HAP-1 (cell line): Measurements from ENCODE around the gene BLVRA.
"Not testable (repeated sequence)": the region's sequence is repeated elsewhere in the genome, so short reads cannot be mapped to it uniquely, and the experiment has no call there.

Experiments used
- DNase-seq, 2 experiments: peaks; one replicate each; pipeline ENCODE4 v3.0.0-alpha.2; 2016 to 2020; ENCODE audit warnings: low spot score in 2 of 2
- H3K27me3 ChIP-seq: fragments of 250-450 bp; sonication (Bioruptor Pico); 2 replicates; pipeline ENCODE4 v1.5.1; 2020; ENCODE audit warnings: low read depth, mild to moderate bottlenecking, moderate library complexity
- H3K36me3 ChIP-seq: fragments of 250-450 bp; sonication (Bioruptor Pico); replicated peaks from 2 replicates; pipeline ENCODE4 v1.5.1; 2020; ENCODE audit warnings: mild to moderate bottlenecking
- H3K4me1 ChIP-seq: fragments of 250-450 bp; sonication (Bioruptor Pico); 2 replicates; pipeline ENCODE4 v1.5.1; 2020; ENCODE audit warnings: mild to moderate bottlenecking
- H3K4me3 ChIP-seq: fragments of 250-450 bp; sonication (Bioruptor Pico); 2 replicates; pipeline ENCODE4 v1.5.1; 2020; ENCODE audit warnings: mild to moderate bottlenecking, moderate library complexity
- H3K9me3 ChIP-seq: fragments of 250-450 bp; sonication (Bioruptor Pico); 2 replicates; pipeline ENCODE4 v1.5.1; 2020; ENCODE audit warnings: mild to moderate bottlenecking, moderate library complexity
- in situ Hi-C: fragments of 300-500 bp; cut with MboI; formaldehyde crosslinking; loops from 3 replicates; pipeline ENCODE4 v1.14.3; 2020; ENCODE audit warnings: low sequenced_read_pairs, inconsistent platforms, mixed read lengths

Gene BLVRA

GRCh38 chr7:43734575-43735332, 23.7 kb upstream of the BLVRA start:
- in situ Hi-C loops, H3K4me3 ChIP-seq, DNase-seq, H3K4me1 ChIP-seq, H3K9me3 ChIP-seq, H3K27me3 ChIP-seq, H3K36me3 ChIP-seq: not testable (repeated sequence)

- 0 out of 2 replicates have a peak, but pooled peaks cover 2% of the 10 kb centered on the region for H3K9me3 ChIP-seq
- no peak overlapping the region for H3K4me3 ChIP-seq
- H3K4me1 ChIP-seq, result no peaks in the 10 kb centered on the region; the same call in 1 of the 2 replicates
- no peaks in the 10 kb centered on the region for H3K36me3 ChIP-seq
- H3K27me3 ChIP-seq, result no peaks in the 10 kb centered on the region
- no peak for DNase-seq
- in situ Hi-C loops, result no loop called here
Observed at GRCh38 chr7:43735403-43735801, 23.1 kb upstream of the BLVRA start.

- DNase-seq, result no peak
- H3K27me3 ChIP-seq, result no peaks in the 10 kb centered on the region; the same call in 1 of the 2 replicates
- H3K9me3 ChIP-seq, result 0 out of 2 replicates have a peak, but pooled peaks cover 2% of the 10 kb centered on the region
- H3K4me3 ChIP-seq, result no peak overlapping the region
- no peaks in the 10 kb centered on the region for H3K36me3 ChIP-seq
- in situ Hi-C loops, result no loop called here
- no peaks in the 10 kb centered on the region for H3K4me1 ChIP-seq
Observed at GRCh38 chr7:43735802-43736603, 22.5 kb upstream of the BLVRA start.

GRCh38 chr7:43737467-43738127, 20.9 kb upstream of the BLVRA start:
- no peak for DNase-seq
- no peaks in the 10 kb centered on the region for H3K36me3 ChIP-seq
- in situ Hi-C loops, result no loop called here
- 0 out of 2 replicates have a peak, but pooled peaks cover 2% of the 10 kb centered on the region for H3K9me3 ChIP-seq
- no peaks in the 10 kb centered on the region for H3K4me1 ChIP-seq
- peaks cover 2% of the 10 kb centered on the region; the same call in 1 of the 2 replicates for H3K27me3 ChIP-seq
- no peak overlapping the region for H3K4me3 ChIP-seq

GRCh38 chr7:43742692-43743091, 15.8 kb upstream of the BLVRA start:
- Histone ChIP-seq H3K4me1 (no peaks in the 10 kb centered on the region), H3K4me3 (no peak overlapping the region), H3K27me3 (peaks cover 2% of the 10 kb centered on the region; the same call in 1 of the 2 replicates), H3K9me3 (0 out of 2 replicates have a peak, but pooled peaks cover 2% of the 10 kb centered on the region), H3K36me3 (no peaks in the 10 kb centered on the region)
- DNase-seq, result no peak
- in situ Hi-C loops, result no loop called here

- Histone ChIP-seq H3K27me3 (no peaks in the 10 kb centered on the region), H3K4me1 (no peaks in the 10 kb centered on the region), H3K9me3 (no peaks in the 10 kb centered on the region), H3K36me3 (no peaks in the 10 kb centered on the region), H3K4me3 (no peak overlapping the region)
- DNase-seq, result no peak
- in situ Hi-C loops, result no loop called here
Observed at GRCh38 chr7:43747328-43748105, 11.0 kb upstream of the BLVRA start.

GRCh38 chr7:43749383-43749940, 9.0 kb upstream of the BLVRA start:
- in situ Hi-C loops, result no loop called here
- Histone ChIP-seq H3K27me3 (no peaks in the 10 kb centered on the region), H3K4me3 (no peak overlapping the region), H3K4me1 (no peaks in the 10 kb centered on the region), H3K9me3 (no peaks in the 10 kb centered on the region), H3K36me3 (no peaks in the 10 kb centered on the region)
- DNase-seq, result no peak

- in situ Hi-C loops, result no loop called here
- no peak for DNase-seq
- no peaks in the 10 kb centered on the region for H3K4me1 ChIP-seq
- no peak overlapping the region for H3K4me3 ChIP-seq
- no peaks in the 10 kb centered on the region for H3K9me3 ChIP-seq
- no peaks in the 10 kb centered on the region for H3K27me3 ChIP-seq
- no peaks in the 10 kb centered on the region for H3K36me3 ChIP-seq
Observed at GRCh38 chr7:43750016-43750887, 8.2 kb upstream of the BLVRA start.

- H3K9me3 ChIP-seq, result no peaks in the 10 kb centered on the region
- H3K27me3 ChIP-seq, result no peaks in the 10 kb centered on the region
- no peaks in the 10 kb centered on the region; the same call in 1 of the 2 replicates for H3K4me1 ChIP-seq
- in situ Hi-C loops, result no loop called here
- no peaks in the 10 kb centered on the region for H3K36me3 ChIP-seq
- no peak for DNase-seq
- no peak overlapping the region for H3K4me3 ChIP-seq
Observed at GRCh38 chr7:43752411-43752810, 6.1 kb upstream of the BLVRA start.

- DNase-seq, result no peak
- Histone ChIP-seq H3K36me3 (no peaks in the 10 kb centered on the region), H3K9me3 (no peaks in the 10 kb centered on the region), H3K4me3 (no peak overlapping the region), H3K4me1 (peaks cover 5% of the 10 kb centered on the region; the same call in 1 of the 2 replicates), H3K27me3 (no peaks in the 10 kb centered on the region)
- in situ Hi-C loops, result no loop called here
Observed at GRCh38 chr7:43753271-43753810, 5.1 kb upstream of the BLVRA start.

GRCh38 chr7:43753843-43754242, 4.6 kb upstream of the BLVRA start:
- DNase-seq, result no peak
- Histone ChIP-seq H3K4me1 (peaks cover 5% of the 10 kb centered on the region; the same call in 1 of the 2 replicates), H3K4me3 (no peak overlapping the region), H3K27me3 (no peaks in the 10 kb centered on the region), H3K9me3 (no peaks in the 10 kb centered on the region), H3K36me3 (no peaks in the 10 kb centered on the region)
- in situ Hi-C loops, result no loop called here

- in situ Hi-C loops, result no loop called here
- no peak for DNase-seq
- no peaks in the 10 kb centered on the region for H3K36me3 ChIP-seq
- no peak overlapping the region for H3K4me3 ChIP-seq
- H3K9me3 ChIP-seq, result no peaks in the 10 kb centered on the region
- no peaks in the 10 kb centered on the region for H3K27me3 ChIP-seq
- H3K4me1 ChIP-seq, result peaks cover 6% of the 10 kb centered on the region
Observed at GRCh38 chr7:43754596-43754995, 3.9 kb upstream of the BLVRA start.
